Panc1 (cell line): ENCODE data around the gene MEGF6. TPM values are rescaled to one million over a fixed set of nuclear protein-coding genes. Genes with fewer than 3 reads are reported as not detected.

Experiments used
- ATAC-seq: fragments of 200-7000 bp; cut with Tn5 transposase; 2 replicates; pipeline ENCODE4 v1.9.1; 2020; ENCODE audit warnings: mild to moderate bottlenecking, moderate library complexity
- BruUV-seq: library from RNA; stranded (reverse); fragments of 400-500 nt; replicated peaks from 2 replicates; lab custom pipeline; 2021; lab: Mats Ljungman, UMichigan
- CTCF ChIA-PET: fragments of 300-600 bp; sonication (Branson Sonifier 250); formaldehyde crosslinking; loops from one replicate; lab custom pipeline; 2022; ENCODE audit warnings: antibody characterized with exemption; lab: Charles Lee
- POLR2A ChIA-PET: fragments of 300-600 bp; sonication (Branson Sonifier 250); formaldehyde crosslinking; loops from one replicate; lab custom pipeline; 2022; ENCODE audit warnings: antibody characterized with exemption; lab: Charles Lee
- DNase-seq: peaks from one replicate; pipeline ENCODE4 v3.0.0-alpha.2; 2010; ENCODE audit warnings: low read depth, low spot score
- H3K27ac ChIP-seq: 2 replicates; pipeline ENCODE4 v1.5.1; 2011; ENCODE audit warnings: mild to moderate bottlenecking, low read length, inconsistent platforms
- H3K27me3 ChIP-seq: fragments of 200-500 bp; sonication (Bioruptor generic); 2 replicates; pipeline ENCODE4 v1.6.0; 2014; ENCODE audit warnings: low read length, inconsistent platforms; ENCODE audit not compliant: control insufficient read depth, insufficient read depth
- H3K36me3 ChIP-seq: fragments of 200-500 bp; sonication (Bioruptor generic); 2 replicates; pipeline ENCODE4 v1.5.1; 2014; ENCODE audit warnings: inconsistent platforms, mild to moderate bottlenecking, low read length, moderate library complexity; ENCODE audit not compliant: control insufficient read depth, insufficient read depth
- H3K4me1 ChIP-seq: 2 replicates; pipeline ENCODE4 v1.5.1; 2011; ENCODE audit warnings: inconsistent platforms, mild to moderate bottlenecking, low read length, moderate library complexity; ENCODE audit not compliant: control insufficient read depth, insufficient read depth
- H3K4me3 ChIP-seq, 2 experiments: 2 replicates each; pipeline ENCODE4 v1.5.1; 2011 to 2012; ENCODE audit warnings: low read depth in 2 of 2, low read length in 2 of 2, mild to moderate bottlenecking in 2 of 2, inconsistent platforms in 1 of 2, moderate library complexity in 1 of 2
- H3K9me3 ChIP-seq: fragments of 200-500 bp; sonication (Bioruptor generic); 2 replicates; pipeline ENCODE4 v1.5.1; 2014; ENCODE audit warnings: low read depth, mild to moderate bottlenecking, inconsistent platforms, low read length, moderate library complexity; ENCODE audit not compliant: control insufficient read depth, insufficient read depth
- POLR2AphosphoS5 ChIP-seq: IDR thresholded peaks from 2 replicates; pipeline ENCODE4 v1.6.1; 2012; ENCODE audit warnings: mild to moderate bottlenecking, low read depth, low read length, moderate library complexity
- SIN3A ChIP-seq: IDR thresholded peaks from 2 replicates; pipeline ENCODE4 v1.6.1; 2012; ENCODE audit warnings: low read depth, mild to moderate bottlenecking, low read length, moderate library complexity, borderline replicate concordance; ENCODE audit not compliant: insufficient read depth
- TCF7L2 ChIP-seq: IDR thresholded peaks from 2 replicates; pipeline ENCODE4 v1.6.1; 2011; ENCODE audit warnings: mild to moderate bottlenecking, low read depth, low read length, inconsistent platforms
- in situ Hi-C: cut with HindIII; loops from 2 replicates; pipeline ENCODE4 v1.10.0; 2016; ENCODE audit warnings: low sequenced_read_pairs, low pct_unique_long_range_greater_than_20kb
- intact Hi-C: fragments of 100-400 bp; cut with micrococcal nuclease; formaldehyde crosslinking; loops from one replicate; pipeline ENCODE4 v1.10.0; 2022; ENCODE audit not compliant: unreplicated experiment
- total RNA-seq: library from RNA; stranded (reverse); gene quantifications from one replicate; pipeline ENCODE4 v1.2.1, GENCODE V29; 2021; ENCODE audit not compliant: unreplicated experiment
- TF ChIP-seq, protein P1 (sequence below): fragments of 450-650 bp; IDR thresholded peaks from 2 replicates; pipeline ENCODE4 v1.5.1; 2017; ENCODE audit warnings: mild to moderate bottlenecking
- TF ChIP-seq, protein P2 (sequence below), 2 experiments: IDR thresholded peaks; 2 replicates each; pipeline ENCODE4 v1.6.1; 2011 to 2012; ENCODE audit warnings: low read depth in 2 of 2, control low read depth in 1 of 2, low read length in 1 of 2, mild to moderate bottlenecking in 1 of 2, moderate library complexity in 1 of 2; ENCODE audit not compliant: insufficient read depth in 1 of 2

MEGF6 gene
- total RNA-seq, 1 experiment from 2014 or later = 32.6 TPM

DNA sequence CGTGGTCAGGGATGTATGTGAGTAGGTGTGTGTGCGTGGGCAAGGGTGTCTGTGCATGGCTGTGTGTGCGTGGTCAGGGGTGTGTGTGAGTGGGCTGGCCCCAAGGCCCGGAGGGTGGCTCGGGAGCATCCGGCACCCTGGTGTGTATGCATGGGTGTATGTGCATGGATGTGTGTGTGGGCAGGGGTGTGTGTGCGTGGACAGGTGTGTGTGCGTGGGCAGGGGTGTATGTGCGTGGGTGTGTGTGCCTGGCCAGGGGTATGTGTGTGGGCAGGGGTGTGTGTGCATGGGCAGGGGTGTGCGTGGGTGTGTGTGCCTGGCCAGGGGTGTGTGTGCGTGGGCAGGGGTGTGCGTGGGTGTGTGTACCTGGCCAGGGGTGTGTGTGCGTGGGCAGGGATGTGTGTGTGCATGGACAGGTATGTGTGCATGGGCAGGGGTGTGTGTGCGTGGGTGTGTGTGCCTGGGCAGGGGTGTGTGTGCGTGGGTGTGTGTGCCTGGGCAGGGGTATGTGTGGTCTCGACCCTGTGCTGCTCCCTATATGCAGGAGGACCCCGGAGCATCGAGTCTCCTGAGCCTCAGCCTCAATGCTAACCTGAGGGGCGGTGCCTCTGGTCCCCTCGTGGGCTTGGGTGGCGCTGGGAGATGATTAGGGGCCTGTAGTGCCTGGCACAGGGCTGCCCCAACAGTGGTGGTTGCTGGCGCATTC is 140.5 kb downstream of the MEGF6 start:
- no peaks in the 10 kb centered on the region for H3K27me3 ChIP-seq
- intact Hi-C loops = no loop called here
- no peak for TF ChIP-seq TCF7L2
- ChIA-PET POLR2A (no interaction called here), CTCF (interaction anchor here (0.6 to 2.5 kb wide), 2 partner anchors 12 to 18 kb away, joined by 3 to 21 read pairs; no protein-coding TSS in a partner anchor)
- peaks cover 16% of the 10 kb centered on the region for H3K4me1 ChIP-seq
- DNase-seq (no peak), ATAC-seq (peak; percentile 2; the same call in 1 of the 2 replicates)
- BruUV-seq = no TSS peak
- H3K9me3 ChIP-seq = no peaks in the 10 kb centered on the region
- H3K27ac ChIP-seq = no peak overlapping the region
- no peaks in the 10 kb centered on the region for H3K36me3 ChIP-seq
- no peak overlapping the region for H3K4me3 ChIP-seq
- in situ Hi-C loops = no loop called here

DNA sequence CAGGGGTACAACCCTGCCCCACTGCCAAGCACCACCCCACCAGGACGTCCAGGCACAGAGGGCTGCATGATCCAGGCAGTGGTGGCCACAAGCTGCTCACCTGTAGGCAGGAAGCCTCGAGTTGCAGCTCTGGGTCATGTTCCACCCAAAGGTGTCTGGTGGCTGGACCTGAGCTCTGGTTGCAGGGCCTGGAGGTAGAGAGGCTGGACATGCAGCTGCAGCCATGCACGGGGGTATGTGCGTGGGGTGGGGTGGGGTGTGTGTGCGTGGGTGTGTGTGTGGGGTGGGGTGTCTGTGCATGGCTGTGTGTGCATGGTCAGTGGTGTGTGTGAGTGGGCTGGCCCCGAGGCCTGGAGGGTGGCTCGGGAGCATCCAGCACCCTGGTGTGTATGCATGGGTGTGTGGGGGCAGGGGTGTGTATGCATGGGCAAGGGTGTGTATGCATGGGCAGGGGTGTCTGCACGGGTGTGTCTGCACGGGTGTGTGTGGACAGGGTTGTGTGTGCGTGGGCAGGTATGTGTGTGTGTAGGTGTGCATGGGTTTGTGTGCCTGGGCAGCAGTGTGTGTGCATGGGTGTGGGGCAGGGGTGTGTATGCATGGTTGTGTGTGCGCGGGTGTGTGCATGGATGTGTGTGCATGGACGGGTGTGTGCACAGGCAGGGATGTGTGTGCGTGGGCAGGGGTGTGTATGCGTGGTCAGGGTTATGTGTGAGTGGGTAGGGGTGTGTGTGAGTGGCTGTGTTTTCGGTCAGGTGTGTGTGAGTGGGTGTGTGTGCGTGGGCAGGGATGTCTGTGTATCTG is 141.3 kb downstream of the MEGF6 start:
- H3K27me3 ChIP-seq = no peaks in the 10 kb centered on the region
- no peak for DNase-seq
- no peak for ATAC-seq
- in situ Hi-C loops = no loop called here
- no peaks in the 10 kb centered on the region for H3K9me3 ChIP-seq
- no peaks in the 10 kb centered on the region for H3K36me3 ChIP-seq
- no peak overlapping the region for H3K27ac ChIP-seq
- ChIA-PET CTCF (interaction anchor here (0.6 to 1.0 kb wide), 3 partner anchors 21 to 100 kb away, joined by 3 to 4 read pairs (median 4); no protein-coding TSS in a partner anchor), POLR2A (no interaction called here)
- H3K4me3 ChIP-seq = no peak overlapping the region
- intact Hi-C loops = no loop called here
- no TSS peak for BruUV-seq
- H3K4me1 ChIP-seq = peaks cover 15% of the 10 kb centered on the region
- TF ChIP-seq, protein P1, sequence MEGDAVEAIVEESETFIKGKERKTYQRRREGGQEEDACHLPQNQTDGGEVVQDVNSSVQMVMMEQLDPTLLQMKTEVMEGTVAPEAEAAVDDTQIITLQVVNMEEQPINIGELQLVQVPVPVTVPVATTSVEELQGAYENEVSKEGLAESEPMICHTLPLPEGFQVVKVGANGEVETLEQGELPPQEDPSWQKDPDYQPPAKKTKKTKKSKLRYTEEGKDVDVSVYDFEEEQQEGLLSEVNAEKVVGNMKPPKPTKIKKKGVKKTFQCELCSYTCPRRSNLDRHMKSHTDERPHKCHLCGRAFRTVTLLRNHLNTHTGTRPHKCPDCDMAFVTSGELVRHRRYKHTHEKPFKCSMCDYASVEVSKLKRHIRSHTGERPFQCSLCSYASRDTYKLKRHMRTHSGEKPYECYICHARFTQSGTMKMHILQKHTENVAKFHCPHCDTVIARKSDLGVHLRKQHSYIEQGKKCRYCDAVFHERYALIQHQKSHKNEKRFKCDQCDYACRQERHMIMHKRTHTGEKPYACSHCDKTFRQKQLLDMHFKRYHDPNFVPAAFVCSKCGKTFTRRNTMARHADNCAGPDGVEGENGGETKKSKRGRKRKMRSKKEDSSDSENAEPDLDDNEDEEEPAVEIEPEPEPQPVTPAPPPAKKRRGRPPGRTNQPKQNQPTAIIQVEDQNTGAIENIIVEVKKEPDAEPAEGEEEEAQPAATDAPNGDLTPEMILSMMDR = no peak
- TF ChIP-seq TCF7L2 (no peak), SIN3A (no peak), POLR2AphosphoS5 (no peak)
- TF ChIP-seq, protein P2, sequence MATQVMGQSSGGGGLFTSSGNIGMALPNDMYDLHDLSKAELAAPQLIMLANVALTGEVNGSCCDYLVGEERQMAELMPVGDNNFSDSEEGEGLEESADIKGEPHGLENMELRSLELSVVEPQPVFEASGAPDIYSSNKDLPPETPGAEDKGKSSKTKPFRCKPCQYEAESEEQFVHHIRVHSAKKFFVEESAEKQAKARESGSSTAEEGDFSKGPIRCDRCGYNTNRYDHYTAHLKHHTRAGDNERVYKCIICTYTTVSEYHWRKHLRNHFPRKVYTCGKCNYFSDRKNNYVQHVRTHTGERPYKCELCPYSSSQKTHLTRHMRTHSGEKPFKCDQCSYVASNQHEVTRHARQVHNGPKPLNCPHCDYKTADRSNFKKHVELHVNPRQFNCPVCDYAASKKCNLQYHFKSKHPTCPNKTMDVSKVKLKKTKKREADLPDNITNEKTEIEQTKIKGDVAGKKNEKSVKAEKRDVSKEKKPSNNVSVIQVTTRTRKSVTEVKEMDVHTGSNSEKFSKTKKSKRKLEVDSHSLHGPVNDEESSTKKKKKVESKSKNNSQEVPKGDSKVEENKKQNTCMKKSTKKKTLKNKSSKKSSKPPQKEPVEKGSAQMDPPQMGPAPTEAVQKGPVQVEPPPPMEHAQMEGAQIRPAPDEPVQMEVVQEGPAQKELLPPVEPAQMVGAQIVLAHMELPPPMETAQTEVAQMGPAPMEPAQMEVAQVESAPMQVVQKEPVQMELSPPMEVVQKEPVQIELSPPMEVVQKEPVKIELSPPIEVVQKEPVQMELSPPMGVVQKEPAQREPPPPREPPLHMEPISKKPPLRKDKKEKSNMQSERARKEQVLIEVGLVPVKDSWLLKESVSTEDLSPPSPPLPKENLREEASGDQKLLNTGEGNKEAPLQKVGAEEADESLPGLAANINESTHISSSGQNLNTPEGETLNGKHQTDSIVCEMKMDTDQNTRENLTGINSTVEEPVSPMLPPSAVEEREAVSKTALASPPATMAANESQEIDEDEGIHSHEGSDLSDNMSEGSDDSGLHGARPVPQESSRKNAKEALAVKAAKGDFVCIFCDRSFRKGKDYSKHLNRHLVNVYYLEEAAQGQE (IDR thresholded peaks at IDR 0.05; ENCODE audit: insufficient read depth in 1 of 2, low read depth in 2 of 2, low read length in 1 of 2) = no peak
